ENCODE measurements around the gene SPTLC2.
A peak's percentile ranks its signal among the peaks of the same experiment; 100 is the strongest.
"Not testable (repeated sequence)": the region's sequence is repeated elsewhere in the genome, so short reads cannot be mapped to it uniquely, and the experiment has no call there.

The SPTLC2 gene

GRCh38 chr14:77547512-77548180, 68.8 kb downstream of the SPTLC2 start:
- DNase-seq (ENCODE audit: low spot score): no peak

GRCh38 chr14:77545171-77545570, 71.3 kb downstream of the SPTLC2 start:
- DNase-seq (ENCODE audit: low spot score): not testable (repeated sequence)

- no peak for DNase-seq (ENCODE audit: low spot score)
Observed at GRCh38 chr14:77544571-77544970, 71.9 kb downstream of the SPTLC2 start.

- DNase-seq (ENCODE audit: low spot score): no peak
Observed at GRCh38 chr14:77543637-77544334, 72.7 kb downstream of the SPTLC2 start.

- no peak for DNase-seq (ENCODE audit: low spot score)
Observed at GRCh38 chr14:77543240-77543551, 73.2 kb downstream of the SPTLC2 start.

- no peak for DNase-seq (ENCODE audit: low spot score)
Observed at GRCh38 chr14:77542421-77543239, 73.8 kb downstream of the SPTLC2 start.

GRCh38 chr14:77541905-77542304, 74.5 kb downstream of the SPTLC2 start:
- no peak for DNase-seq (ENCODE audit: low spot score)

- not testable (repeated sequence) for DNase-seq (ENCODE audit: low spot score)
Observed at GRCh38 chr14:77536951-77537350, 79.5 kb downstream of the SPTLC2 start.

- DNase-seq (ENCODE audit: low spot score): no peak
Observed at GRCh38 chr14:77531071-77531470, 85.4 kb downstream of the SPTLC2 start.

GRCh38 chr14:77529963-77530362, 86.5 kb downstream of the SPTLC2 start:
- no peak for DNase-seq (ENCODE audit: low spot score)

GRCh38 chr14:77529213-77529612, 87.2 kb downstream of the SPTLC2 start:
- DNase-seq (ENCODE audit: low spot score): no peak

- DNase-seq (ENCODE audit: low spot score): not testable (repeated sequence)
Observed at GRCh38 chr14:77528701-77529100, 87.7 kb downstream of the SPTLC2 start.

- DNase-seq (ENCODE audit: low spot score): no peak
Observed at GRCh38 chr14:77526266-77526665, 90.2 kb downstream of the SPTLC2 start.

GRCh38 chr14:77524536-77524935, 91.9 kb downstream of the SPTLC2 start:
- DNase-seq (ENCODE audit: low spot score): no peak

- no peak for DNase-seq (ENCODE audit: low spot score)
Observed at GRCh38 chr14:77523109-77523508, 93.3 kb downstream of the SPTLC2 start.

GRCh38 chr14:77520555-77520954, 95.9 kb downstream of the SPTLC2 start:
- no peak for DNase-seq (ENCODE audit: low spot score)

GRCh38 chr14:77516126-77516525, 100.3 kb downstream of the SPTLC2 start:
- DNase-seq (ENCODE audit: low spot score): no peak

GRCh38 chr14:77511486-77512162, 104.8 kb downstream of the SPTLC2 start:
- no peak for DNase-seq (ENCODE audit: low spot score)

GRCh38 chr14:77509366-77509765, 107.1 kb downstream of the SPTLC2 start:
- DNase-seq (ENCODE audit: low spot score): no peak

- no peak for DNase-seq (ENCODE audit: low spot score)
Observed at GRCh38 chr14:77508876-77509275, 107.6 kb downstream of the SPTLC2 start.

- peak; percentile 42 for DNase-seq (ENCODE audit: low spot score)
Observed at GRCh38 chr14:77508249-77508648, 108.2 kb downstream of the SPTLC2 start.

- DNase-seq (ENCODE audit: low spot score): no peak
Observed at GRCh38 chr14:77507762-77508161, 108.7 kb downstream of the SPTLC2 start.

All from HuH-7.5 (cell line).